GM12873 (cell line): ENCODE data around the gene ROBO1.

Experiments used
- CTCF ChIP-seq: IDR thresholded peaks from 2 replicates; pipeline ENCODE4 v1.5.1; 2012; ENCODE audit warnings: low read depth, mild to moderate bottlenecking, moderate library complexity, low read length, control low read depth; ENCODE audit not compliant: insufficient read depth; ENCODE audit errors: missing control alignments

The ROBO1 gene

GRCh38 chr3:79366414-79366813, 401.4 kb downstream of the ROBO1 start:
- no peak for TF ChIP-seq CTCF

GRCh38 chr3:79364784-79365183, 403.0 kb downstream of the ROBO1 start:
- no peak for TF ChIP-seq CTCF

DNA sequence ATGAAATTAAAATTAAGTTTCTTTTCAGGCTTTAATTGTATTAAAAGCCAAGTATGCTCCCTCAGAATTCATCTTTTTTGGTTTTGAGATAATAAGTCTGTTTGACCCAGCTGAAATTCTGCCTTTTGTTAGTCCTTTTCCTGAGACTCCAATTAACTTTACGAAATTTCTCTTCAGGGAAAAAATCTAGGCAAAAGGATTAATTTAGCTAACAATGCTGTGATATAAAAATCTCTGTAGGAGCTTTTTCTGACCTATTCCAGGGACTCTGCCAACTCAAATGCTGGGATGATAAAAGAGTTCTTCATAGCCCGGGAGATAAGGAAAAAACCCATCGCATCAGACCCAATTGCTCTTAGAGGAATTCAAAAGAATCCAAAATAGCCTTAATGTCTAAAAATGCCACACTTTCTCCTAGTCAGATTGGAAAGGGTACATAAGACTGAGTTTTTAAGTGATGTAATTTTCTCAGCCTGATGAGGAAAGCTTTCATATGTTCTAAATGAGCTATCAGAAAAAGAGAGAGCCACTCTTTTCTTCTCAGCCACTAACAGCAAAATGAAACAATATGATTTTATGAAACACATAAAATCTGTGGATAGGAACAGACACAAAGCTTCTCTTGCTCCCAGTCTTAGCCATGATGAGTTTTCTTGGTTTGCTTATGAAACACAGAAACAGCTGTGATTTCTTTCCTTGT, 405.1 kb downstream of the ROBO1 start:
- no peak for TF ChIP-seq CTCF

- peak; percentile 56 for TF ChIP-seq CTCF
Observed at GRCh38 chr3:79361748-79362378, 405.9 kb downstream of the ROBO1 start.

DNA sequence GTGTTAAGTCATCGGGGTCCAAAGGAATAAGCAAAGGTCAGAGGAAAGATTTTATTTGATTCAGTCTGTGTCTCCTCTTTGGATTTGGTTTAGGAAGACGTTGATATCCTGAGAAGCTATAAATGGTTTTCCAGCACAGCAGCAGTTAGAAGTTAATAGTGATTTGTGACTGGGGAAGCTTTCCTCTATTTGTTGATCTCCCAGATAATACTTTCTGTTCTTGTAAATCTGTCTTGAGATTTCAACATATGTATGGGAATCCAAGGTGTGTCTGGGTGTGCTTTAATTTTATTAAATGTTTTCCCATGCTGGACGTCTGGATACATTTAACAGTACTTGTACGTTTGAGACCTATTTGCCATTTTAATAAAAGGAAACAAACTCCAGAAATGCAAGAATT, 409.5 kb downstream of the ROBO1 start:
- TF ChIP-seq CTCF, result no peak

- TF ChIP-seq CTCF, result no peak
Observed at GRCh38 chr3:79354179-79354688, 413.6 kb downstream of the ROBO1 start.

DNA sequence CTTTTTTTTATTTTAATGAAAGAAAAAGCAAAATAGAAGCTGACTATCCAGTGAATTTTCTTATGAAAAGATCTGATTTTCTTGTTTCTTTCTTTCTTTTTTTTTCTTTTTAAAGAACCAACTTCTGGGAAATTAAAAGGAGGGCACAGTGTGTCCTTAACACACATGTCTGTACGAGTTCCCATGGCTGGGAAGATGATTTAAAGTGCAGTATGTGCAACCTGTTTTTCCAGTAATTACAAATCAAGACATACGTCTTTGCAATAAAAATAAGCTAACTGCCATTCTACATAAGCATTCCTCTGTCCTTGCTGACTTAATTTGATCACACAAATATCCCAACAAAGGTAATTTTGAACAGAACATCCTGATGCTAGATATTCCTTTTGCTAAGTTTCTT, 416.1 kb downstream of the ROBO1 start:
- no peak for TF ChIP-seq CTCF
